ENCODE results near the gene FER1L5.

FER1L5 gene

GRCh38 chr2:96683972-96684820 lies 41.6 kb downstream of the FER1L5 start:
- Histone ChIP-seq H3K36me3 (ENCODE audit: control insufficient read depth, insufficient read depth, low read length) (no peaks in the 10 kb centered on the region), H3K4me3 (replicated peaks; ENCODE audit: low read depth, low read length) (no peak overlapping the region), H3K27me3 (replicated peaks; ENCODE audit: control insufficient read depth, insufficient read depth, low read length) (no peaks in the 10 kb centered on the region; the same call in 1 of the 2 replicates)
- DNase-seq (ENCODE audit: extremely low read depth, insufficient read length): no peak
- TF ChIP-seq CTCF (IDR thresholded peaks at IDR 0.05; ENCODE audit: insufficient read depth, low read length, poor library complexity, severe bottlenecking): no peak

- no peak for DNase-seq (ENCODE audit: extremely low read depth, insufficient read length)
- Histone ChIP-seq H3K27me3 (replicated peaks; ENCODE audit: control insufficient read depth, insufficient read depth, low read length) (no peaks in the 10 kb centered on the region; the same call in 1 of the 2 replicates), H3K4me3 (replicated peaks; ENCODE audit: low read depth, low read length) (no peak overlapping the region), H3K36me3 (ENCODE audit: control insufficient read depth, insufficient read depth, low read length) (no peaks in the 10 kb centered on the region)
- TF ChIP-seq CTCF (IDR thresholded peaks at IDR 0.05; ENCODE audit: insufficient read depth, low read length, poor library complexity, severe bottlenecking): no peak
Observed at GRCh38 chr2:96684883-96685576, 42.5 kb downstream of the FER1L5 start.

GRCh38 chr2:96685577-96686459 lies 43.3 kb downstream of the FER1L5 start:
- DNase-seq (ENCODE audit: extremely low read depth, insufficient read length): no peak

GRCh38 chr2:96687266-96687665 lies 44.7 kb downstream of the FER1L5 start:
- no peak overlapping the region for H3K4me3 ChIP-seq (replicated peaks; ENCODE audit: low read depth, low read length)
- no peak for DNase-seq (ENCODE audit: extremely low read depth, insufficient read length)

More at GRCh38 chr2:96685577-96686459, 43.3 kb downstream of the FER1L5 start:
- no peak for TF ChIP-seq CTCF (IDR thresholded peaks at IDR 0.05; ENCODE audit: insufficient read depth, low read length, poor library complexity, severe bottlenecking)
- Histone ChIP-seq H3K36me3 (ENCODE audit: control insufficient read depth, insufficient read depth, low read length) (no peaks in the 10 kb centered on the region), H3K27me3 (replicated peaks; ENCODE audit: control insufficient read depth, insufficient read depth, low read length) (no peaks in the 10 kb centered on the region; the same call in 1 of the 2 replicates), H3K4me3 (replicated peaks; ENCODE audit: low read depth, low read length) (no peak overlapping the region)

More at GRCh38 chr2:96687266-96687665, 44.7 kb downstream of the FER1L5 start:
- TF ChIP-seq CTCF (IDR thresholded peaks at IDR 0.05; ENCODE audit: insufficient read depth, low read length, poor library complexity, severe bottlenecking): no peak
- no peaks in the 10 kb centered on the region; the same call in 1 of the 2 replicates for H3K27me3 ChIP-seq (replicated peaks; ENCODE audit: control insufficient read depth, insufficient read depth, low read length)
- no peaks in the 10 kb centered on the region for H3K36me3 ChIP-seq (ENCODE audit: control insufficient read depth, insufficient read depth, low read length)
